Colonic mucosa (tissue), 4 donors: ENCODE results near the gene MGAT4A. TPM values are rescaled to one million over a fixed set of nuclear protein-coding genes. Genes with fewer than 3 reads are reported as not detected.
"Not testable (repeated sequence)": the region's sequence is repeated elsewhere in the genome, so short reads cannot be mapped to it uniquely, and the experiment has no call there.

ENCODE experiments used
- DNase-seq: peaks from one replicate; pipeline ENCODE4 v3.0.0-alpha.2; 2020
- H3K27ac ChIP-seq: fragments of 200-600 bp; one replicate; pipeline ENCODE4 v1.8.0; 2021
- H3K27me3 ChIP-seq: fragments of 200-600 bp; one replicate; pipeline ENCODE4 v1.8.0; 2021
- H3K36me3 ChIP-seq: fragments of 200-600 bp; one replicate; pipeline ENCODE4 v1.8.0; 2021
- H3K4me1 ChIP-seq: fragments of 200-600 bp; one replicate; pipeline ENCODE4 v1.8.0; 2021; ENCODE audit warnings: mild to moderate bottlenecking
- H3K4me3 ChIP-seq: fragments of 200-600 bp; one replicate; pipeline ENCODE4 v1.8.0; 2021
- H3K9ac ChIP-seq, 2 donors: one replicate each; pipeline ENCODE4 v1.7.0; 2013; ENCODE audit warnings: control low read depth in 2 of 2, low read depth in 2 of 2, low read length in 2 of 2
- H3K9me3 ChIP-seq: fragments of 200-600 bp; one replicate; pipeline ENCODE4 v1.8.0; 2021
- CTCF ChIP-seq: fragments of 200-600 bp; IDR thresholded peaks from one replicate; pipeline ENCODE4 v1.8.0; 2022; ENCODE audit warnings: antibody characterized with exemption, mild to moderate bottlenecking
- intact Hi-C: fragments of 100-400 bp; cut with DNase I; formaldehyde crosslinking; loops from one replicate; pipeline ENCODE4 v1.14.1; 2022
- total RNA-seq, 2 donors: library from RNA; stranded (reverse); fragmentation: NEBNext Ultra II Directional in 1 of 2; extraction: Animal tissue kit (Norgen Biotek cat#: 25700) in 1 of 2; gene quantifications; one replicate each; pipeline ENCODE4 v1.2.1, GENCODE V29; 2021
- donor health status: healthy.
- donor health status: DM: no; HTN: no; CAD: no.
- donor health status: DM: no; HTN: no; CAD: no.

The MGAT4A gene
- total RNA-seq, 2 donors from 2014 or later = 103 to 125 TPM

- Histone ChIP-seq H3K36me3 (peaks cover under 1% of the 10 kb centered on the region), H3K4me3 (no peak overlapping the region), H3K27me3 (no peaks in the 10 kb centered on the region), H3K27ac (no peak overlapping the region), H3K9ac (no peak overlapping the region), H3K9me3 (no peaks in the 10 kb centered on the region), H3K4me1 (peaks cover 2% of the 10 kb centered on the region)
- TF ChIP-seq CTCF = no peak
- no peak for DNase-seq
- intact Hi-C loops = loop anchor here (5.0 kb wide), 2 partner anchors 37 to 192 kb away; no protein-coding TSS in a partner anchor
These were observed 126.4 kb downstream of the MGAT4A start for GRCh38 chr2:98604547-98604946.

DNA sequence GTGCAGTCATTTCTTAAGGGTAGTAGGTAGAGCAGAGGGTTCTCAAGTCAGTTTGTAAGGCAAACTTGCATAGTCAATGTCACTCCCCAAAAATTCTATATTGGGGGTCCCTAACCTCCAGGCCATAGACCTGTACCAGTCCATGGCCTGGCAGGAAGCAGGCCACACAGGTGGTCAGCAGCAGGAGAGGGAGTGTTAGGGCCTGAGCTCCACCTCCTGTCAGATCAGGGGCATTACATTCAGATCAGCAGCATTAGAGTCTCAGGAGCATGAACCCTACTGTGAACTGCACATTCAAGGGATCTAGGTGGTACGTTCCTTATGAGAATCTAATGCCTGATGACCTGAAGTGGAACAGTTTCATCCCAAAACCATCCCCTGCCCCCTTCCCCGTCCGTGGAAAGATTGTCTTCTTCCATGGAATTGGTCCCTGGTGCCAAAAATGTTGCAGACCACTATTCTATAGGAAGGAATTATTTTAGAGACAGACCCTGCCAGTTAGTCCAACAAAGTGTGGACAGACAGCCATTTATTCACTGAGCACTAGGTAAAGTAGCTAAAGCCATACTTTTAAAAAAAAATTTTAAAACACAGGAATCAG lies 129.3 kb downstream of the MGAT4A start:
- no peak for DNase-seq
- H3K36me3 ChIP-seq = peaks cover 7% of the 10 kb centered on the region

GRCh38 chr2:98598781-98599428 lies 132.0 kb downstream of the MGAT4A start:
- H3K36me3 ChIP-seq = peaks cover 7% of the 10 kb centered on the region
- no peak for TF ChIP-seq CTCF
- H3K9me3 ChIP-seq = no peaks in the 10 kb centered on the region
- no peaks in the 10 kb centered on the region for H3K27me3 ChIP-seq
- H3K4me3 ChIP-seq = no peak overlapping the region
- H3K9ac ChIP-seq = no peak overlapping the region
- intact Hi-C loops = no loop called here
- no peak overlapping the region for H3K27ac ChIP-seq
- DNase-seq = no peak
- H3K4me1 ChIP-seq = no peaks in the 10 kb centered on the region

More for the DNA sequence above, 129.3 kb downstream of the MGAT4A start:
- intact Hi-C loops = loop anchor here (5.0 kb wide), 2 partner anchors 34 to 189 kb away; no protein-coding TSS in a partner anchor
- H3K4me3 ChIP-seq = no peak overlapping the region
- H3K9me3 ChIP-seq = no peaks in the 10 kb centered on the region
- H3K4me1 ChIP-seq = no peaks in the 10 kb centered on the region
- no peak overlapping the region for H3K27ac ChIP-seq
- no peaks in the 10 kb centered on the region for H3K27me3 ChIP-seq
- H3K9ac ChIP-seq = no peak overlapping the region
- peak; percentile 54 for TF ChIP-seq CTCF

GRCh38 chr2:98594665-98595064 lies 136.3 kb downstream of the MGAT4A start:
- DNase-seq, H3K27ac ChIP-seq, intact Hi-C loops, H3K4me3 ChIP-seq, H3K4me1 ChIP-seq, H3K9ac ChIP-seq, H3K27me3 ChIP-seq, H3K9me3 ChIP-seq, H3K36me3 ChIP-seq: not testable (repeated sequence)

GRCh38 chr2:98592565-98592964 lies 138.4 kb downstream of the MGAT4A start:
- H3K36me3 ChIP-seq = no peaks in the 10 kb centered on the region
- no peak overlapping the region for H3K27ac ChIP-seq

More at GRCh38 chr2:98592565-98592964, 138.4 kb downstream of the MGAT4A start:
- DNase-seq = no peak
- Histone ChIP-seq H3K9me3 (no peaks in the 10 kb centered on the region), H3K9ac (no peak overlapping the region), H3K4me3 (no peak overlapping the region), H3K27me3 (no peaks in the 10 kb centered on the region), H3K4me1 (no peaks in the 10 kb centered on the region)
- TF ChIP-seq CTCF = no peak
- intact Hi-C loops = no loop called here
